Femur (tissue), 1 donor: ENCODE results near the gene TK1.
A peak's percentile ranks its signal among the peaks of the same experiment; 100 is the strongest.

Experiments
- DNase-seq: peaks from one replicate; pipeline ENCODE4 v3.0.0-alpha.2; 2017

TK1 gene

GRCh38 chr17:78186692-78187595 lies at the start of gene TK1, which contains the start of gene AFMID:
TSS of gene TK1 (minus strand) at chr17:78187052. CDS start at chr17:78186994, 58 bp downstream.
TSS of gene AFMID (plus strand) at chr17:78187362. CDS start at chr17:78187371, 9 bp downstream.
- peak; percentile 98 for DNase-seq

DNA sequence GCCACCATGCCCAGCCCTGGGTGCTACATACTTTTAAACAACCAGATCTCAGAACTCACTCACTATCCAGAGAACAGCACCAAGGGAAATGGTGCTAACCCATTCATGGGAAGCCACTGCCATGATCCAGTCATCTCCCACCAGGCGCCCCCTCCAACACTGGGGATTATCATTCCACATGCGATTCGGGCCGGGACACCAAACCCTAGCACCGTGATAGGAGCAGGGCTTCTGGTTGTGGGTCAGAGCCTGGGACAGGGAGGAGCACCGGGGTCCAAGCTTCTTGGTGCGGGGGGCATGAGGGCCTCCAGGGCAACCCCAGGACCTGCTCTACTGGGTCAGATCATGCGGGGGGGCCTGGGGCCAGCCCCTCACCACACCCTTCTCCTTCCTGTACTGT lies 49.0 kb upstream of the TK1 start:
- DNase-seq = no peak

GRCh38 chr17:78235022-78235421 lies 48.2 kb upstream of the TK1 start:
- DNase-seq = peak; percentile 76

- peak; percentile 16 for DNase-seq
Observed at GRCh38 chr17:78234261-78234865, 47.5 kb upstream of the TK1 start.

- peak; percentile 15 for DNase-seq
Observed at GRCh38 chr17:78233678-78234077, 46.8 kb upstream of the TK1 start.

DNA sequence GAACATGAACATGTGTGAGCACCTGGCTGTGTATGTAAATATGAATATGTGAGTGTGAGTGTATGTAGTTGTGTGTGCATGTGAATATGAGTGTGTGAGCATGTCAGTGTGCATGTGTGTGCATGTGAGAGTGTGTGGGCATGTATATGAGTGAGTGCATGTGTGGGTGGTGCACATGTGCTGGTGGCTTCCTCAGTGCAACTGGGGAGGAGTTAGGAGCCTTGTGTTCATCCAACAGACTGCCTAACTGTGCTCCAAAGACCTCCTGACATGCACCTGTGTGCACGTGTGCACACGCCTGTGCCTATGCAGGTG lies 46.0 kb upstream of the TK1 start:
- DNase-seq = no peak

DNA sequence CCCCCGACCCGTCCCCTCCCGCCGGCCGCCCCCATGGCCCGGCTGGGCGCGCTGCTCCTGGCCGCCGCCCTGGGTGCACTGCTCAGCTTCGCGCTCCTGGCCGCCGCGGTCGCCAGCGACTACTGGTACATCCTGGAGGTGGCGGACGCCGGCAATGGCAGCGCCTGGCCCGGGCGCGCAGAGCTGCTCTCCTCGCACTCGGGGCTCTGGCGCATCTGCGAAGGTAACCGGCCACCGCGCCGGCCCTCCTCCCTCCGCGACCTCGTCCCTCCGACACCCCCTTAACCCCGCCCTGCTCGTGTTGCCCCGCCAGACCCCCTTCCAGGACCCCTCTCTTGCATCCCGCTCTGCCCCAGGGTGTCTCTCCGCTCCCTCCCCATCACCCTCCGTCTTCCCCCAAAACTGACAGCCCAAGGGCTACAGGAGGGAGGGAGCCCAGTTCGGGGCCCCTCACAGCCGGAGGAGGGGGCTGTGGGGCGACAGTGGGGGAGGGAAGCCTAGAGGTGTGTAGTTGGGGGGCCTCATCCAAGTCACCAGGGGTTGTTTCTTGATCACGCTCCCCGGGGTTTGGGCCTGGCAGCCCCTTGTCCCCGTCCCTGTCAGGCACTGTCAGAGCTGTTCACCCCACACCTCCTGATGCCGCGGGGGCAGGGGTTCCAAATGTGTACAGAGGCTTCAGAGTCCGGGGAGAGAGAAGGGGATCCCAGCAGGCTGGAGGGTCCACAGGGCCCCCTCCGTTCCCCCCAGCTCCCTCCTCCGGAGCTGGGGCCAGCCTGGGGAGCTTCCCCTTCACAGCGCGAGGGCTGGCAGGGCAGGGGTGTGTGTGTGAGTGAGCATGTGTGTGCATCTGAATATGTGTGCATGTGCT lies 45.4 kb upstream of the TK1 start:
- peak; percentile 21 for DNase-seq

DNA sequence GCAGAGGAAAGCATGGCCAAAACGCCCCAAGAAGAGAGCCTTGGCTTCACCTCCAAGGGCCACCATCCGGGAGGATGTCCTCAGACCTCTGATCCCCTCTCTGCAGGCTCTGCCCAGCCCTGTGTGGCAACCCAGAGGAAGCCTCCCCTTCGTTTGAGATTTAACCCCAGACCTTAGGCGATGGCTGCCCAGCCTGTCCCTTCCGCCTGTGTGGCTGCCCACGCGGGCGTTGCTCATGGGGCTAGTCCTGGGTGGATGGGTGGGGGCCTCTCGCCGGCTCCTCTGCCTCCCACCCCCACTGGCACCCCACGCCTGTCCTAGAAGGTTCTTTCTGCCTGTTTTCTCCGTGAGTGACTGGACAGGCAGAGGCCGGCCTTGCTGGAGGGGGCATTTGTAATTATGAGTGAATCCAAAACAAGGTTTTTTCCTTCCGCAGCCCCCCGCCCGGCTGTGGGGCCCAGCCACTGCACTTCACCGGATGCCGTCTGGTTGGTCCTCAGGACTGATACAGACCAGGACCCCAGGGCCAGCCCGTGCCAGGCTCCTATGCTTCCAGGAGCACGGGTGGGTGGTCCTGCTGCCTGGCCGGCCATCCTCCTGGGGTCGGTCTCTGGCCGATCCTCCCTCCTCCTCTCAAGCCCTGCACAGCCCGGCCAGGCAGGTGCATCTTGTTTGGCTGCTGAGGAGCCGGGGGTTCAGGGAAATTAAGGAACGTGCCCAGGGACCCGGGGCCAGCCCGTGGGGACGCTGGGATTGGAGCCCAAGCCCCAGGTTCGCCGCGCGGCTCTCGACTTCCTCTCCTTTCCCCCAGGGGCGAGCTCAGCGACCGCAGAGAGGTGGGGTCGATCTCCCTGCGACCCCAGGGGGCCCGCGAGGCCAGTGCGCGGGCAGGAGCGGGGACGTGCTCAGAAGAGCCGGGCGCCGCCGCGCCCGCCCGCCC lies 44.4 kb upstream of the TK1 start, which contains the start of gene TMEM235:
TSS of gene TMEM235 (plus strand) at position 636 of the 940 bp plus-strand sequence. CDS start 393 bp downstream, outside the sequence.
- no peak for DNase-seq

GRCh38 chr17:78230252-78230962 lies 43.6 kb upstream of the TK1 start:
- DNase-seq = no peak

DNA sequence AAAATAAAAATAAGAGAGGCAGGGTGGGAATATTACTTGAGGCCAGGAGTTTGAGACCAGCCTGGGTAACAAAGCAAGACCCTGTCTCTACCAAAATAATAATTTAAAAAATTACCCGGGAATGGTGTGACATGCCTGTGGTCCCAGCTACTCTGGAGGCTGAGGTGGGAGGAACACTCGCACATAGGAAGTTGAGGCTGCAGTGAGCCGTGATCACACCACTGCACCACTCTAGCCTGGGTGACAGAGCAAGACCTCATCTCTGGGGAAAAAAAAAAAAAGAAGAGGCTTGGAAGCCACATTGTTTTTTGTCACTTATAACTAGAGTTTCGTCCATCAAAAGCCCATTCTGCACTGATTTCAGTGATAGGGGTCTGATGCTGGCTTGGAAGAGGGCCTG lies 41.3 kb upstream of the TK1 start:
- DNase-seq = no peak

DNA sequence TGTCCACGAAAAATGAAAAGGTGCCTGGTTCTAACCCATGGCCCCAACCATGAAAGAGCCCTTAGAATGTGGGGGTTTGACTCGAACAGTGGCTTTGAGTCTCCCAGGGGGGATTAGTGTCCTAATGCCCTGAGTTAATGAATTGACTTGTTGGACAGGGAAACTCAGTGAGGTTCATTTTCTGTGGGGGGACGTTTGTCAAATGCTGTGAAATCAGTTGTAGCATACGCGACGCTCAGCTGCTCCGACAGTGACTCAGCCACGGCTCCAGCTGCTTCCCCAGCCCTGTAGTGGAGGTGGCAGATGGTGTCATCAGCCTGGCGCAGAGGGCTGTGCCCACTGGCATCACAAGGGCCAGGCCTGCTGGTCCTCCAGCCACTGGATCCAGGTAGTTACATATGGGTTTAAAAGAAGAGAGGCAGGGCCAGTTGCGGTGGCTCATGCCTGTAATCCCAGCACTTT lies 40.6 kb upstream of the TK1 start:
- DNase-seq = peak; percentile 37

DNA sequence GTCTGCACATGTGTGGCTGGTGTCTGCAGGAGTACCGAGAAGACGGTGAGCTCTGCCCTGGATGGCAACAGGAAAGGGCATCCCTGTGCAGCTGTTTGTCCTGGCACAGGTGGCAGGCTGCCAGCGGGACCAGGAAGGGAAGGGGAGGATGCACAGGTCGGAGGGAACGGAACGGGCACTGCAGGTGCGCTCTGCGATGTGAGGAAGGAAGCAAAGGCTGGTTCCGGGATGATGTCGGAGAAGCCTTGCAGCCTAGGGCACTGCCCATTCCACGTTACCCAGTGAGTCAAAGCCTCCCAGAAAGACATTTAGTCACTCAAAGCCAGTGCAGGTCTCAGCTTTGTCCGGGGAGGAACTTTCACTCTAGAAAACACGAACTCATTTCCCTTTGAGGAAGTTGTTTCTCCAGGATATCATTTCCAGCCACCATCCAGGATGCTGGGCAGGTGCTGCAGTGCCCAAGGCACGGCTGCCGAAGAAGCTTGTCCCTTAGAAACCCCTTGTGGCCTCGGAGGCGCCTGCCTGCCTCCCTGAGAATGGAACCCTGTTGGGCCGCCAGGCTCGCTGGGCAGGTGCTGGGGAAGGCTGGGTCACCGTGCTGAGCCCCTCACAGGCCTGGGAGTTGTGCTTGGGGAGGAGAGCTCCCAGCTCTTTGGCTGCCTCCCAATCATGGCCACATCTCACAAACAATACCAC lies 40.1 kb upstream of the TK1 start:
- DNase-seq = peak; percentile 21

- DNase-seq = no peak
Observed at GRCh38 chr17:78226055-78226758, 39.4 kb upstream of the TK1 start.

- DNase-seq = no peak
Observed at GRCh38 chr17:78225088-78225865, 38.4 kb upstream of the TK1 start.

GRCh38 chr17:78224231-78225087 lies 37.6 kb upstream of the TK1 start:
- DNase-seq = no peak

DNA sequence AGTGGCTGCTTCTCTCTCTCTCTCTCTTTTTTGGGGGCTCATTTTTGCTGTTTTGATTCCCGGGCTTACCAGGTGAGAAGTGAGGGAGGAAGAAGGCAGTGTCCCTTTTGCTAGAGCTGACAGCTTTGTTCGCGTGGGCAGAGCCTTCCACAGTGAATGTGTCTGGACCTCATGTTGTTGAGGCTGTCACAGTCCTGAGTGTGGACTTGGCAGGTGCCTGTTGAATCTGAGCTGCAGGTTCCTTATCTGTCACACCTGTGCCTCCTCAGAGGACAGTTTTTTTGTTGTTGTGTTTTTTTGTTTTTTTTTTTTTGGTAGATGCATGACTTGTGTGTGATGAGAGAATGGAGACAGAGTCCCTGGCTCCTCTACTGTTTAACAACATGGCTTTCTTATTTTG lies 36.9 kb upstream of the TK1 start:
- DNase-seq = no peak

- no peak for DNase-seq
Observed at GRCh38 chr17:78223061-78223460, 36.2 kb upstream of the TK1 start.
